ENCODE measurements around the gene STX1B.

Gene STX1B

GRCh38 chr16:31008551-31008950 is 1.9 kb downstream of the STX1B start:
- no peak overlapping the region for H4K91ac ChIP-seq (ENCODE audit: low read depth, low read length)
- no peak overlapping the region for H3K14ac ChIP-seq (ENCODE audit: low read length)
- H3K4me1 ChIP-seq (ENCODE audit: control insufficient read depth in 1 of 2, insufficient read depth in 2 of 2, low read length in 2 of 2), result no peaks in the 10 kb centered on the region
- no peak overlapping the region for H2BK120ac ChIP-seq (ENCODE audit: insufficient read depth, low read length, poor library complexity)
- no peak overlapping the region for H3K27ac ChIP-seq (ENCODE audit: low read depth, low read length)
- no peaks in the 10 kb centered on the region for H3K79me1 ChIP-seq (ENCODE audit: low read length)
- no peaks in the 10 kb centered on the region for H3K79me2 ChIP-seq (ENCODE audit: control insufficient read depth, insufficient read depth, low read length, poor library complexity)
- H3K36me3 ChIP-seq (ENCODE audit: control insufficient read depth in 1 of 2, insufficient read depth in 2 of 2, low read length in 2 of 2), result no peaks in the 10 kb centered on the region
- DNase-seq, result no peak
- H2BK5ac ChIP-seq (ENCODE audit: low read depth, low read length, poor library complexity), result no peak overlapping the region
- H3K4ac ChIP-seq (ENCODE audit: low read depth, low read length), result no peak overlapping the region
- peaks cover 14% of the 10 kb centered on the region for H3K27me3 ChIP-seq (ENCODE audit: insufficient read depth, low read length)
- no peak overlapping the region for H2AFZ ChIP-seq (ENCODE audit: insufficient read depth, low read length, poor library complexity)
- H3K18ac ChIP-seq (ENCODE audit: low read length), result no peak overlapping the region
- H3K4me3 ChIP-seq (ENCODE audit: low read depth, low read length), result no peak overlapping the region
- H4K12ac ChIP-seq (ENCODE audit: low read depth, low read length), result no peak overlapping the region
- H3K9me3 ChIP-seq (ENCODE audit: insufficient read depth, low read depth, low read length), result peaks cover 6% of the 10 kb centered on the region
- H2AK5ac ChIP-seq (ENCODE audit: low read length), result no peak overlapping the region
- no CpG with 5 or more reads among the region's 5 CpGs for WGBS (ENCODE audit: extremely low coverage, insufficient coverage, insufficient read length)
- H3K23ac ChIP-seq (ENCODE audit: low read length), result no peak overlapping the region
- H4K8ac ChIP-seq (ENCODE audit: low read depth, low read length), result no peak overlapping the region
- H3K9ac ChIP-seq (ENCODE audit: low read length), result no peak overlapping the region
- H2BK12ac ChIP-seq (ENCODE audit: low read length), result no peak overlapping the region
- H3K4me2 ChIP-seq (ENCODE audit: low read length), result no peak overlapping the region

GRCh38 chr16:31008149-31008548 is 2.3 kb downstream of the STX1B start:
- peaks cover 14% of the 10 kb centered on the region for H3K27me3 ChIP-seq (ENCODE audit: insufficient read depth, low read length)
- peaks cover 6% of the 10 kb centered on the region for H3K9me3 ChIP-seq (ENCODE audit: insufficient read depth, low read depth, low read length)
- H2BK120ac ChIP-seq (ENCODE audit: insufficient read depth, low read length, poor library complexity), result no peak overlapping the region
- no peak overlapping the region for H3K27ac ChIP-seq (ENCODE audit: low read depth, low read length)
- H3K4ac ChIP-seq (ENCODE audit: low read depth, low read length), result no peak overlapping the region
- no peak overlapping the region for H4K8ac ChIP-seq (ENCODE audit: low read depth, low read length)
- H2BK5ac ChIP-seq (ENCODE audit: low read depth, low read length, poor library complexity), result no peak overlapping the region
- H3K79me1 ChIP-seq (ENCODE audit: low read length), result no peaks in the 10 kb centered on the region
- H3K36me3 ChIP-seq (ENCODE audit: control insufficient read depth in 1 of 2, insufficient read depth in 2 of 2, low read length in 2 of 2), result no peaks in the 10 kb centered on the region
- H3K4me1 ChIP-seq (ENCODE audit: control insufficient read depth in 1 of 2, insufficient read depth in 2 of 2, low read length in 2 of 2), result no peaks in the 10 kb centered on the region
- no peak overlapping the region for H3K23ac ChIP-seq (ENCODE audit: low read length)
- no peak overlapping the region for H2BK12ac ChIP-seq (ENCODE audit: low read length)
- H3K4me3 ChIP-seq (ENCODE audit: low read depth, low read length), result no peak overlapping the region
- no peak overlapping the region for H3K9ac ChIP-seq (ENCODE audit: low read length)
- H3K79me2 ChIP-seq (ENCODE audit: control insufficient read depth, insufficient read depth, low read length, poor library complexity), result no peaks in the 10 kb centered on the region
- WGBS (ENCODE audit: extremely low coverage, insufficient coverage, insufficient read length), result no CpG with 5 or more reads among the region's 6 CpGs
- H2AK5ac ChIP-seq (ENCODE audit: low read length), result no peak overlapping the region
- H4K12ac ChIP-seq (ENCODE audit: low read depth, low read length), result no peak overlapping the region
- H3K18ac ChIP-seq (ENCODE audit: low read length), result no peak overlapping the region
- no peak overlapping the region for H4K91ac ChIP-seq (ENCODE audit: low read depth, low read length)
- no peak overlapping the region for H2AFZ ChIP-seq (ENCODE audit: insufficient read depth, low read length, poor library complexity)
- H3K14ac ChIP-seq (ENCODE audit: low read length), result no peak overlapping the region
- no peak overlapping the region for H3K4me2 ChIP-seq (ENCODE audit: low read length)
- no peak for DNase-seq

- Histone ChIP-seq H3K36me3 (ENCODE audit: control insufficient read depth in 1 of 2, insufficient read depth in 2 of 2, low read length in 2 of 2) (no peaks in the 10 kb centered on the region), H3K27ac (ENCODE audit: low read depth, low read length) (no peak overlapping the region), H3K14ac (ENCODE audit: low read length) (no peak overlapping the region), H3K4ac (ENCODE audit: low read depth, low read length) (no peak overlapping the region), H3K9ac (ENCODE audit: low read length) (no peak overlapping the region), H4K12ac (ENCODE audit: low read depth, low read length) (no peak overlapping the region), H4K91ac (ENCODE audit: low read depth, low read length) (no peak overlapping the region), H3K79me1 (ENCODE audit: low read length) (no peaks in the 10 kb centered on the region), H2BK120ac (ENCODE audit: insufficient read depth, low read length, poor library complexity) (no peak overlapping the region), H3K4me1 (ENCODE audit: control insufficient read depth in 1 of 2, insufficient read depth in 2 of 2, low read length in 2 of 2) (peaks cover 0 to 4% of the 10 kb centered on the region in 2 experiments), H2AK5ac (ENCODE audit: low read length) (no peak overlapping the region), H3K18ac (ENCODE audit: low read length) (no peak overlapping the region), H3K9me3 (ENCODE audit: insufficient read depth, low read depth, low read length) (peaks cover 6% of the 10 kb centered on the region), H4K8ac (ENCODE audit: low read depth, low read length) (no peak overlapping the region), H3K79me2 (ENCODE audit: control insufficient read depth, insufficient read depth, low read length, poor library complexity) (no peaks in the 10 kb centered on the region), H2BK5ac (ENCODE audit: low read depth, low read length, poor library complexity) (no peak overlapping the region), H2AFZ (ENCODE audit: insufficient read depth, low read length, poor library complexity) (no peak overlapping the region), H3K4me2 (ENCODE audit: low read length) (no peak overlapping the region), H3K27me3 (ENCODE audit: insufficient read depth, low read length) (peaks cover 14% of the 10 kb centered on the region), H3K4me3 (ENCODE audit: low read depth, low read length) (no peak overlapping the region), H3K23ac (ENCODE audit: low read length) (no peak overlapping the region), H2BK12ac (ENCODE audit: low read length) (no peak overlapping the region)
- no peak for DNase-seq
- WGBS (ENCODE audit: extremely low coverage, insufficient coverage, insufficient read length), result no CpG with 5 or more reads among the region's 6 CpGs
Measured at GRCh38 chr16:31007684-31008083, 2.8 kb downstream of the STX1B start.

GRCh38 chr16:31006589-31006988 is 3.8 kb downstream of the STX1B start:
- Histone ChIP-seq H3K23ac (ENCODE audit: low read length) (no peak overlapping the region), H2AK5ac (ENCODE audit: low read length) (no peak overlapping the region), H4K12ac (ENCODE audit: low read depth, low read length) (no peak overlapping the region), H3K27me3 (ENCODE audit: insufficient read depth, low read length) (peaks cover 14% of the 10 kb centered on the region), H4K8ac (ENCODE audit: low read depth, low read length) (no peak overlapping the region), H3K4me3 (ENCODE audit: low read depth, low read length) (no peak overlapping the region), H2BK12ac (ENCODE audit: low read length) (no peak overlapping the region), H3K4me2 (ENCODE audit: low read length) (no peak overlapping the region), H2BK120ac (ENCODE audit: insufficient read depth, low read length, poor library complexity) (no peak overlapping the region), H4K91ac (ENCODE audit: low read depth, low read length) (no peak overlapping the region), H3K79me2 (ENCODE audit: control insufficient read depth, insufficient read depth, low read length, poor library complexity) (no peaks in the 10 kb centered on the region), H3K4me1 (ENCODE audit: control insufficient read depth in 1 of 2, insufficient read depth in 2 of 2, low read length in 2 of 2) (peaks cover 8 to 9% of the 10 kb centered on the region in 2 experiments), H3K18ac (ENCODE audit: low read length) (no peak overlapping the region), H2AFZ (ENCODE audit: insufficient read depth, low read length, poor library complexity) (no peak overlapping the region), H3K36me3 (ENCODE audit: control insufficient read depth in 1 of 2, insufficient read depth in 2 of 2, low read length in 2 of 2) (no peaks in the 10 kb centered on the region), H2BK5ac (ENCODE audit: low read depth, low read length, poor library complexity) (no peak overlapping the region), H3K14ac (ENCODE audit: low read length) (no peak overlapping the region), H3K4ac (ENCODE audit: low read depth, low read length) (no peak overlapping the region), H3K9ac (ENCODE audit: low read length) (no peak overlapping the region), H3K9me3 (ENCODE audit: insufficient read depth, low read depth, low read length) (peaks cover 6% of the 10 kb centered on the region), H3K27ac (ENCODE audit: low read depth, low read length) (no peak overlapping the region), H3K79me1 (ENCODE audit: low read length) (no peaks in the 10 kb centered on the region)
- WGBS (ENCODE audit: extremely low coverage, insufficient coverage, insufficient read length), result no CpG with 5 or more reads among the region's 8 CpGs
- DNase-seq, result no peak
